Epithelial cell of proximal tubule (primary cell): Measurements from ENCODE around the gene FGB. TPM values are rescaled to one million over a fixed set of nuclear protein-coding genes. Genes with fewer than 3 reads are reported as not detected.

Experiments
- DNase-seq: peaks from one replicate; pipeline ENCODE4 v3.0.0-alpha.2; 2011; ENCODE audit warnings: low read depth
- H3K4me3 ChIP-seq: 2 replicates; pipeline ENCODE4 v1.5.1; 2011; ENCODE audit warnings: low read depth, mild to moderate bottlenecking, low read length
- total RNA-seq: library from RNA; depleted of rRNA; stranded (reverse); fragments of >200 nt; gene quantifications from 2 replicates; pipeline ENCODE4 v1.2.3, GENCODE V29; 2015
- TF ChIP-seq, protein P1 (sequence below): conservative IDR thresholded peaks from 2 replicates; pipeline ENCODE4 v1.5.1; 2012; ENCODE audit warnings: low read depth, mild to moderate bottlenecking, low read length

FGB gene
- total RNA-seq, 1 donor from 2014 or later, result 2.9 TPM

- TF ChIP-seq, protein P1, sequence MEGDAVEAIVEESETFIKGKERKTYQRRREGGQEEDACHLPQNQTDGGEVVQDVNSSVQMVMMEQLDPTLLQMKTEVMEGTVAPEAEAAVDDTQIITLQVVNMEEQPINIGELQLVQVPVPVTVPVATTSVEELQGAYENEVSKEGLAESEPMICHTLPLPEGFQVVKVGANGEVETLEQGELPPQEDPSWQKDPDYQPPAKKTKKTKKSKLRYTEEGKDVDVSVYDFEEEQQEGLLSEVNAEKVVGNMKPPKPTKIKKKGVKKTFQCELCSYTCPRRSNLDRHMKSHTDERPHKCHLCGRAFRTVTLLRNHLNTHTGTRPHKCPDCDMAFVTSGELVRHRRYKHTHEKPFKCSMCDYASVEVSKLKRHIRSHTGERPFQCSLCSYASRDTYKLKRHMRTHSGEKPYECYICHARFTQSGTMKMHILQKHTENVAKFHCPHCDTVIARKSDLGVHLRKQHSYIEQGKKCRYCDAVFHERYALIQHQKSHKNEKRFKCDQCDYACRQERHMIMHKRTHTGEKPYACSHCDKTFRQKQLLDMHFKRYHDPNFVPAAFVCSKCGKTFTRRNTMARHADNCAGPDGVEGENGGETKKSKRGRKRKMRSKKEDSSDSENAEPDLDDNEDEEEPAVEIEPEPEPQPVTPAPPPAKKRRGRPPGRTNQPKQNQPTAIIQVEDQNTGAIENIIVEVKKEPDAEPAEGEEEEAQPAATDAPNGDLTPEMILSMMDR, result no peak
- no peak for DNase-seq
- no peak overlapping the region for H3K4me3 ChIP-seq
Observed at GRCh38 chr4:154528869-154529268, 33.9 kb upstream of the FGB start.

DNA sequence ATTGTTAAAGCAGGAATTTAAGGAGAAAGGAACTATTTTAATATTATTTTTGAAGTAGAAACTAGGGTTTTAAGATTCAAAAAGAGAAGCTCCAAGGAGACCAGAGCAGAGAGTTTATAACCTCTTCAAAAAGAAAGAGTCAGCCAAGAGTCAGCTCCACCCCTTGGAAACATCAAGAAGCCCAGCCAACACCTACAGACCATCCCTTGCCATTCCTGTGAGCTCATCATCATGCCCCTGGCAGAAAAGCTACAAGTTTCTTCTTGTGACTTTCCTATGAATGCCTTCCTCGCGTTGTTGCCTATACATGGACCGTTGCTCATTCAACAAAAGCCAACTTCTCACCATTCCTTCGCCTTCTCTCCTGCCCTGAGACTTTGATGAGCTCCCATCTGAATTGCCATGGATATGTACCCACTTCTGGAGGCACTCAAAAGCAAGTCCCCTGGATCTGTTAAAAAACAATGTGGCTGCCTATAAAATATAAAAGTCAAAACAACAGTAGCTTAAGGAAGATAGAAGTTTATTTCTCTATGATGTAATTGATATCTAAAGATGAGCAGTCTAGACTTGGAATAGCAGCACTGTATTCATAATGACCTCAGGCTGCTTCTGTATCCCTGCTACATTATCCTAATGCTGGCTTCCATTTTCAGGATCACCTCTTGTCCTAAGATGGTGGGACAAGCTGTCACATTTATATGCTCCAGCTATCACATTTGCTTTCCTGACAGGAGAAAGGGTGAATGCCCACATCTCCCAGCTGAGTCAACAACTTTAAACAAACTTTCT is 32.9 kb upstream of the FGB start:
- no peak overlapping the region for H3K4me3 ChIP-seq
- no peak for DNase-seq
- TF ChIP-seq, protein P1, result no peak

DNA sequence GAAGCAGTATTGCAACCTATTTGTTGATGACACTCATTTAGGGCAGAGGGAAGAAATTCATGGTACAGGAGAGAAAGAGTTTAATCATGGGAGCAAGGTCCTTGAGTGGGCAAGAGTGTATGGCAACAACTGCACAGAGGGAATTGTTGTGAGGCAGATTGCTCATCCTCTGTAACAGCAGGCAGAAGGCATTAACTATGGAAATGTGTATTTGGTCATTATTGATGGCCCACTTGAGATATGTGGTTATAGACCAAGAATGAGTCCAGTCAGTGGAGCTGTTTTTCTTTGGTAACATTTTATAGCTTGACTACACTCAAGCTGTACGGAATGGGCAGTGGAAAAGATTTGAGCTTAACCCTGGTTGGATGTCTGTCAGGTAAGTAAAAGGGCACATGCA is 28.5 kb upstream of the FGB start:
- TF ChIP-seq, protein P1, result no peak
- DNase-seq, result no peak
- H3K4me3 ChIP-seq, result no peak overlapping the region

- DNase-seq, result no peak
- TF ChIP-seq, protein P1, result no peak
- no peak overlapping the region for H3K4me3 ChIP-seq
Observed at GRCh38 chr4:154542271-154542879, 20.4 kb upstream of the FGB start.

DNA sequence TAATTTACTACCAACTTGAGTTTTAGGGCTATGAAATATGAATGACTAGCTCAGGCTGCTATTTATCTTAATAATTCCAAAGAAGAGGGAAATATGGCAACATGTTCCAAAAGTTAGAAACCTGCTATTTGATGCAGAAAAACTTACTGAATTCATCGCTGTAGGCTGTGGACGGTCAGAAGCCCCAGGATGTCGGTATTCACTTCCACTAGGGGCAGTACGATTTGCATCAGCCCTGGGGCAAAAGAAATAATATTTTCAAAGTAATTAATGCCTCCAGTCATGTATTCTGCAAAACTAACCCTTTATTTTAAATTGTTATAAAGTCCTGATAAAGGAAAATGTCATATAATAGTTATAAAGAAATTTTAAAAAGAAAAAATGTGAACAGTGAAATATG is 17.1 kb upstream of the FGB start:
- TF ChIP-seq, protein P1, result peak; percentile 26
- H3K4me3 ChIP-seq, result no peak overlapping the region
- no peak for DNase-seq

GRCh38 chr4:154549894-154550790 is 12.7 kb upstream of the FGB start, which contains the start of gene PLRG1:
Gene PLRG1, minus strand, starts transcription at chr4:154550400. Its CDS starts 92 bp downstream, at chr4:154550308.
- TF ChIP-seq, protein P1, result no peak
- DNase-seq, result peak; percentile 46
- peak within 1 kb of the TSS; percentile 76 for H3K4me3 ChIP-seq
